ENCODE data around the gene AURKAIP1. TPM values are rescaled to one million over a fixed set of nuclear protein-coding genes. Genes with fewer than 3 reads are reported as not detected.
A peak's percentile ranks its signal among the peaks of the same experiment; 100 is the strongest.

The AURKAIP1 gene
- total and polyA plus RNA-seq, 2 of the 13 experiments (the other 11 are each of a cell fraction or from before 2014, with no cell fraction given): 69.5 to 175 TPM

GRCh38 chr1:1419813-1420653, 45.0 kb upstream of the AURKAIP1 start (continued):
- TF ChIP-seq ZNF687 (CRISPR knock-in tag; IDR thresholded peaks at IDR 0.05): peak; percentile 43; the same call in 1 of the 2 replicates
- TF ChIP-seq ZNF3 (CRISPR knock-in tag; IDR thresholded peaks at IDR 0.05): no peak
- peak; percentile 21 for TF ChIP-seq AGO2 (optimal IDR thresholded peaks at IDR 0.05; ENCODE audit: low read depth, low read length)
- peak; percentile 36; the same call in 1 of the 2 replicates for TF ChIP-seq UBTF (CRISPR knock-in tag; IDR thresholded peaks at IDR 0.05)
- no peak for TF ChIP-seq NCOA2 (CRISPR knock-in tag; IDR thresholded peaks at IDR 0.05)
- peak; percentile 33; the same call in 1 of the 2 replicates for TF ChIP-seq ZFX (CRISPR knock-in tag; IDR thresholded peaks at IDR 0.05; ENCODE audit: low read depth)
- TF ChIP-seq ZNF20 (CRISPR knock-in tag; IDR thresholded peaks at IDR 0.05): no peak
- TF ChIP-seq ZBTB40 (IDR thresholded peaks at IDR 0.05): no peak
- TF ChIP-seq ZBTB40 (CRISPR knock-in tag; IDR thresholded peaks at IDR 0.05): 0 out of 2 replicates have a peak, but pooled peaks have one; percentile 27
- TF ChIP-seq ZNF770 (CRISPR knock-in tag; IDR thresholded peaks at IDR 0.05): no peak
